ENCODE measurements around the gene CDC26.
"Not testable (repeated sequence)": the region's sequence is repeated elsewhere in the genome, so short reads cannot be mapped to it uniquely, and the experiment has no call there.

The CDC26 gene

DNA sequence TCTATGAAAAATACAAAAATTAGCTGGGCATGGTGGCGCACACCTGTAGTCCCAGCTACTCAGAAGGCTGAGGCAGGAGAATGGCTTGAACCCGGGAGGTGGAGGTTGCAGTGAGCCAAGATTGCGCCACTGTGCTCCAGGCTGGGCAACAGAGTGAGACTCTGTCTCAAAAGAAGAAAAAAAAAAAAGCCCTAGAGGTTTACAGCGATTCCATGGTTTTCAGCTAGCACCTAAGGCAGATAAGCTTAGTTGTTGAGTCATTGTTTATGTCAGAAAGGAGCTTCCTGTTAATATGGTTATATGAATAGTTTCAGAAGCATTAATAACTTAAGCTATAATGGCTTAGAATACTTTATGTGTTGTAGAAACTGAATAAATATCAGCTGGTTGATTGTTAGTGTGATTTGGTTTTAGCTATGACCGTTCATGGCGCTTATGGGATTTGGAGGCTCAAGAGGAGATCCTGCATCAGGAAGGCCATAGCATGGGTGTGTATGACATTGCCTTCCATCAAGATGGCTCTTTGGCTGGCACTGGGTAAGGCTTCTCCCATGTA is 14.8 kb upstream of the CDC26 start:
- DNase-seq = no peak

DNA sequence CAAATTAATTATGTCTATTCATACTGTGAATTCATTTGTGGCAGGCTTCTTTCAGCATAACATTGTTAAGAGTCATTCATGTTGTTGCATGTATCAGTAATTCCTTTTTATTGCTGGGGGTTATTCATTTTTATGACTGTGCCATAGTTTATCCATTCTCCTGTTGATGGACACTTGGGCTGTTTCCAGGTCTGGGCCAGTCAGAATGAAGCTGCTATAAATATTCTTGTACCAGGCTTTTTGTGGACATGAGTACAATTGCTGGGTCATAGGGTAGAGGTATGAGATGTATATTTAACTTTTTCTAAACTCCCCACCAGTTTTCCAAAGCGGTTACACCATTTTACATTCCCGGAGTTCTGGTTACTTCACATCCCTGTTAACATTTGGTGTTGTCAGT is 13.7 kb upstream of the CDC26 start:
- no peak for DNase-seq

DNA sequence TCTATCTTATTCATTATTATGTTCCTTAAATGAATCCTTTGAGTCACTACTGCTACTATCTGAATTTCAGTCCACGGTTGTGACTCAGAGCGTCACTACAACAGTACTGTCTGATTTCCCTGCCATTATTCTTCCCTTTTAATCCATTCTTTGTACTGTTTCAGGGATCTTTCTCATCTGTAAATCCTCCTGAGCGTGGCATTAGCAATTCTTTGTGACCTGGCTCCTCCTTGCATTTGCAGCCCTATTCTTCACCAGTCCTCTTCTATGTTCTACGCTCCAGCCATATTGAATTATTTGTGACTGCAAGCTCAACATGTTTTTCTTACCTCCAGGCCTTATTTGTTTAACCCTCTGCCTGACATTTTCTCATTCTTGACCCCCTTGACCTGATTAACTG is 6.0 kb upstream of the CDC26 start:
- DNase-seq = no peak

DNA sequence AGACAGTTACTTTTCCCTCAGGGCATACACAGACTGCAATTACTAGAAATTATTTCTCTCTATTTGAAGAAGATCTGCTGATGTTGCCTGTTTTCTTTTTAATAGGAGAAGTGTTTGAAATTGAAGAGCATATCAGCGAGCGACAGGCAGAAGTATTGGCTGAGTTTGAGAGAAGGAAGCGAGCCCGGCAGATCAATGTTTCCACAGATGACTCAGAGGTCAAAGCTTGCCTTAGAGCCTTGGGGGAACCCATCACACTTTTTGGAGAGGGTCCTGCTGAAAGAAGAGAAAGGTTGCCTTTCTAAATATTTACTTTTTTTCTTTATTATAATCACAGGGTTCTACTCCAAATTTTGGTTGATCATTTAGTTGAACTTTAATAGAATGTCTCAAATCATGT is 3.5 kb upstream of the CDC26 start:
- no peak for DNase-seq

DNA sequence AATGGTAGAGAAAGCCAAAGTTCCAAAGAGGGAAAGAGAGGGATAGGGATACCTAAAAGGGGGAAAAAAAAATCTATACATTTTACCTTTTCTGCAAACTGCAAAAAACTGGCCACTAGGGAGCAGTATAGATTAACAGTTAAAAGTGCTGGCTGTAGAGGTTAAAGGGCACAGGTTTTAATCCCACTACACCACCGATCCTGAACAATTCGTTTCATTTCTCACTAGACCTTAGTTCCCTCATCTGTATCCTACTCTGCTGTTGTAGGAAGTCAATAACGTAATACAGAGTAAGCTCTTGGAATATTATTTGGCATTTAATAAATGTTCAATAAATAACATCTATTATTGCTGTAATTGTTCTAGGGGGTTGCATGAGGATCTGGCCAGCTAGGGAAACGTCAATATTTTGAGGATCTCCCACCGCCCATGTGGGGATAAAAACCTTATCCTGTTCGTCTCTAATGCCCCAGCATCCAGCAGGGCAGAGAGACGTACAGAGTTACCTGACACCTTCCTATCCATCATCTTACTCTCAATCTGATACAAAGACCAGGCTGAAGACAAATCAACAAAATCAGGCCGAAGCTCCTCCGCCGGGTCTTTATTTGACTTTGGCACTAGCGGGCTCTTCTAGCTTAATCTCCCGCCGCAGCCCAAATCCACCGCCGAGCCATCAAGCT is 757 bp downstream of the CDC26 start:
- no peak for DNase-seq

DNA sequence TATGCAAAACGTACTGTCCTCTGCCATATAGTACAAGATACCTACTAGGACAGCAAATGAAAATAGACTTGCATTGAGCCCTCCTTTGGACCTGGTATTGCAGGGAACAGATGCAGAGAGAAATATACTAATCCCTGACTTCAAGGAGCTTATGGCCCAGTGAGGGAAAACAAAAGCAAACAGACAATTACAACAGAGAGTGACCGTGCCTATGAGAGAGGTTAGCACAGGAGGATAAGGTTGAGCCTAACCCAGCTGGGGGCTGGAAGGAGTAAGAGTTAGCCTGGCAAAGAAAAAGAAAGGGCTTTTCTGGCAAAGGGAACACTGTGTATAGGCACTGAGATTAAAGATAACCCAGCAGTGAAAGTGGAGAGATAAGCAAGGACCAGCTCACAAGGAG is 5.5 kb downstream of the CDC26 start:
- no peak for DNase-seq

DNA sequence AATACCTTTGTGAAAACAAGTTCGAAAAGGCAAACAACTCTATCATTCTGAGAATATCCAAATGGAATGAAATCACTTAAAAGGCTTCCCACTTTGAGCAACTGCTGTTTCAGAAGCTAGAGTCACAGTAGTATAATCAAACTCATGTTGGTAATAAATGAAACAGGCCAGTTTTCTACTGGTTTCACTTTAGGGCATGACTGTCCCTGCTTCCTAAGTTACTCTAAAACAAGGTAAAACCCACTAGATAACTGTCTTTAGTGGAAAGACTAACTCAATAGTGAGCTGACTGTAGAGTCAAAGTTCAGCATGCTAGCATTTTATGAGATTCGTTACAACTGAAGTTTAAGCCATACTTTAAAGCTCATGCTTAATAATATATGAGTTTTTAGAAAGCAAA is 6.0 kb downstream of the CDC26 start:
- no peak for DNase-seq

DNA sequence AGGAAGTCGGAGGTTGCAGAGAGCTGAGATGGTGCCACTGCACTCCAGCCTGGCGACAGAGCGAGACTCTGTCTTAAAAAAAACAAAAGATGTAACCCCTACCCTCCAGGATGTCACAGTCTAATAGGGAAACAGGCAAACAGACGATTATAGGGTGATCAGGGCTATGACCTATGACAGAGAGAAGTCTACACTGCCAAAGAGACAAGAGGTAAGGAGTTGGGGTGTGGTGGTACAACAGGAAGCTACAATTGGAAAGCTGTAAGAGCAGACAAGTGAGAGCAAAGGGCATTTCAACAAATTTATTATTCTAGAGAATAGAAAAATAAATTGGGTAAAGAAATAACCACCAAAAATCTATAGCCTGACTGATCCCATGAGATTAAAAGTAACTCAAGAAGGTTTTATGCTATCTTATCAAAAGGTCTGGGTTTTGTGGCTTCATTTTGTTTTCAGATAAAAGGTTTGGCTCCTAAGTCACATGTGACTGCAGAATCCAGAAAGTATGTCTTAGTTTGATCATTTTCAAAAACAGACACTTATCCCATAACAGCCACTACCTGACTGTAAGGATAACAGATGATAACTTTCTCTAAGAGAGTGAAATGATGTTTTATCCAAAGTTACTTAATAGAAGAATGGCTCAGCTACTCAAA is 7.3 kb downstream of the CDC26 start:
- DNase-seq = no peak

DNA sequence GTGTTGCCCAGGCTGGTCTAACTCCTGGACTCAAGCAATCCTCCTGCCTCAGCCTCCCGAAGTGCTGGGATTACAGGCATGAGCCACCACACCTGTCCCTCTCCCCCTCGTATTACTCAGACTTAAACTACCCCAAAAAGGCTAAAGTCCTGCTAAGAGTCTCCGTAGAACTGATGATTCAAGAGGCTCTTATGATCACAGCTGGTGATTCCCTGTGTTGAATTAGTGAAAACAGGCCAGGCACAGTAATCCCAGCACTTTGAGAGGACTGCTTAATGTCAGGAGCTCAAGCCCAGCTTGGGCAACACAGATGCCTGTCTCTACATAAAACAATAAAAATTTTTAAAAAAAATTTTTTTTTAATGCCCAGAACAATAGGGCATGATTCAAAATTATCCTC is 9.2 kb downstream of the CDC26 start:
- DNase-seq = no peak

DNA sequence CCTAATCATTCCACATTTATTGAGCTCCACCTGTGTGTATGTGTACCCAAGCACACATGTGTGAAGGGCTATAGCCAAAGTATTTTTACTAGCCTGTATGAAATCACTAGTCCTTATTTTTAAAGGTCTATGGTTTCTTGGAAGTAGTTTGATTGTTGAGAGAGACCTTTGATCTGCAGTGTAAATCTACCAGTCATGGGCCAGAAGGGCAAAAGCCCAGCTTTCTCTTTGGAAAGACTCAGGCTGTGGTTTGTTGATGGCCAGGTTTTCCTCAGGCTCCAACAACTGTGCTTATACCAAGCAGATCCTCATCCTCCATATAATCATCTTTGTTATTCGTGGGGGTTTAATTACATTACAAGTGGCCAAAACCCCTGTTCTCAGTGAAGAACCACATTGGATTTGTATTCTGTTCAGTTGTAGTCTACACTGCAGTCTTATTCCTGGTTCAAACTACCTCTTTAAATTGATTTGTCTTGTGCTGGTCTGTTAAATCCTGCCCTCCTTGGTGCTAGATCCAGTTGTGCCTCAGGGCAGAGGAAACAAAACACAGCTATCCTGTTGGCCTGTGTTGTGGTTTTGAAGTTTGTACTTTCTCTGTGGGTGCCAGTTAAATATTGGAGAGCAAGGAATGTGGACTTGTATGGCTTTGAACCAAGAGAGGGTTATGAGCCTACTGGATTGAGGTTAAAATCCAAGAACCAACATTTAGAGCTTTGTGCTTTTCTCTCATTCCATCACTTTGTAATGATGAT is 13.3 kb downstream of the CDC26 start:
- DNase-seq = no peak

DNA sequence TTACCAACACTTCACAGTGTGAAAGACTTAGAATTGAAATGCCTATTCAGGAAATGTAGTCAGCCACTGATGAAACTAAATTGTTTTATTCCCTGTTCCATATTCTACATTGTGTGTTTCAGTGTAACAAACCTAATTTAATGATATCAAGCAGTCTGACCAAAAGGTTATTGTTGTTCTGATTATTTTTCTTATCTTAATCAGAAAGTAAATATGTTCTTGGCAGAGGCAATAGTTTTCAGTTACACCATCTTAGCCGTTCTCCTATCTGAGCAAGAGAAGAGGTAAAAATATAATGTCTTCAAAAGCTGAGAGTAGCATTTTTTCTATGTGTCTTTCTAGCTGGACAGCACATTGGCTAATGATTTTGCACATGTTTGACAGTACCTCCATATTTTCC is 17.1 kb downstream of the CDC26 start:
- no peak for DNase-seq

DNA sequence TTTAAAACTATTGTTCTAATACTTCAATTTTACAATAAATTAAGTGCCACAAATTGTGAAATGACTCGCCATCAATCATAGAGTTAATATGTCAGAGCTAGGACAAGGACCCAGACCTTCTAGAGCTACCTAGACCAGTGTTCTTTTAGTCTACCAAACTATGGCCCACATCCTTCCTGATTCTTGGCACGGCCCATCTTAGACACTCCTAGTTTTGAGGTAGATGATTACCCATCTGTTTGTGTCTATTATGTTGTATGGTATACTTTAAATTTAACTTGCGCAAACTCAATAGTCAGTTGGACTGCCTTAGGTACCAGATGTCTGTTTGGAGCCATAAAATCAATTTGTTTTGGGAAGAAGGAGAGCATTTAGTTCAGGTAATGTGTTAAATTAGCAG is 17.5 kb downstream of the CDC26 start:
- DNase-seq = no peak

DNA sequence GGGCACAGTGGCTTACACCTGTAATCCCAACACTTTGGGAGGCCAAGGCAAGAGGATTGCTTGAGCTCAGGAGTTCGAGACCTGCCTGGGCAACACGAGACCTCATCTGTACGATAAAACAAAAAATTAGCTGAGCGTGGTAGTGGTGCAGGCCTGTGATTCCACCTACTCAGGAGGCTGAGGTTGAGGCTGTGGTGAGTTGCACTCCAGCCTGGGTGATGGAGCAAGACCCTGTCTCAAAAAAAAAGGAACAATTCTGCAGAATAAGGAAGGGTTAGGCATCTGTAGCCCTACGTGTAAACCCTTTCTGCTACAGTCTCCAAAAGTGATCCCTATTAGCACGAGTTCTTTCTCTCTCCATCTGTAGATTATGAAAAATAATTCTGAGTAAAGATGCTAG is 19.9 kb downstream of the CDC26 start:
- no peak for DNase-seq

DNA sequence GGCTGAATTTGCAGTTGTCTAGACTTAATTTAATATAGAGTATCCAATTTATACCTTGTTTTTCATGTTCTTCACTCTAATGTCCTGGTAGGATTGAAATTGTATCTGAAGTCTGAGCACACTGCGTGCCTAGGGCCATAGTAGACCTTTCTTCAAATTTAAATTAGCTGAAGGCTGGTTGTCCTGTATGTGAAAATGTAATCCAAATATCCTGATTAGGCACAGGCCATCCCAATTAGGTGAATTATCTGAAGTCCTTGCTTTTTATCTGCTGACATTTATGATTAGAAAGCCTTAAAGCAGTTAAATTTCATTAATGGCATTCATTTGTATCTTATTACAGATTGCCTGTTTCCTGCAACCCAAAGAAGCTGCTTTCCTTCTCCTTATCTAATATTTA is 20.4 kb downstream of the CDC26 start:
- DNase-seq = no peak

DNA sequence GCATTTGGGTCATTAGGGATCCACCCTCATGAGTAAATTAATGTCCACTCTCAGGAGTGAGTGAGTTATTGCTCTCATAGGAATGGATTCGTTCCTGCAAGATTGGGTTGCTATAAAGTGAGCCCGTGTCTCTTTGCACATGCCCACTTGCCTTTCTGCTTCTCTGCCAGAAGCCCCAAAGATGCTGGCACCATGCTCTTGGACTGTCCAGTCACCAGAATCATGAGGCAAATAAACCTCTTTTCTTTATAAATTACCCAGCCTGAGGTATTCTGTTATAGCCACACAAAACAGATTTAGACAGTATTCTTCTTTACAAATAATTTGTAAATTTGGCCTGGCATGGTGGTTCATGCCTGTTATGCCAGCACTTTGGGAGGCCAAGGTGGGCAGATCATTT is 24.6 kb downstream of the CDC26 start:
- no peak for DNase-seq

DNA sequence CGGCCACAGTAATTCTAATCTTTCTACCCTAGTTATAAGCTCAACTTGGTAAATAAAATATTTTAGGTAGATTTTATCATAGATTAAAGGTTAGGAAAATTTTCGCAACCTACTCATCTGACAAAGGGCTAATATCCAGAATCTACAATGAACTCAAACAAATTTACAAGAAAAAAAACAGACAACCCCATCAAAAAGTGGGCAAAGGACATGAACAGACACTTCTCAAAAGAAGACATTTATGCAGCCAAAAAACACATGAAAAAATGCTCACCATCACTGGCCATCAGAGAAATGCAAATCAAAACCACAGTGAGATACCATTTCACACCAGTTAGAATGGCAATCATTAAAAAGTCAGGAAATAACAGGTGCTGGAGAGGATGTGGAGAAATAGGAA is 25.7 kb downstream of the CDC26 start:
- not testable (repeated sequence) for DNase-seq

DNA sequence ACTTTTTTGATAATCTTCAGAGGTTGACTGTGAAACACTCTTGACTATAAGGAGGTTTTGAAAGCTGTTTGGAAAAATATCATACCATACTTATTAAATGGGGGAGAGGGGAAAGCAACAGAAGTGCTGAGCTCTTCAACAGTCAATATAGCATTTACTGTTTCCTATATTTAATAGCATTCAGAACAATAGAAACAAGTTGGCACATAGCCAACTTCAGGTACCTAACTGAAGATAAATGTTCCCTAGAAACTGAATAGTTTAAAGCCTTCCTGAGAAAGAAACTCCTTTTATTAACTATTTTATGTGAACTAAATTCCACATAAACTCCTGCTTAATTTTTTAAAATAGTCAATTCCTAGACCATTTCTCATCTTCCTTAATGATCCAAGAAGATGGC is 27.7 kb downstream of the CDC26 start:
- DNase-seq = no peak

DNA sequence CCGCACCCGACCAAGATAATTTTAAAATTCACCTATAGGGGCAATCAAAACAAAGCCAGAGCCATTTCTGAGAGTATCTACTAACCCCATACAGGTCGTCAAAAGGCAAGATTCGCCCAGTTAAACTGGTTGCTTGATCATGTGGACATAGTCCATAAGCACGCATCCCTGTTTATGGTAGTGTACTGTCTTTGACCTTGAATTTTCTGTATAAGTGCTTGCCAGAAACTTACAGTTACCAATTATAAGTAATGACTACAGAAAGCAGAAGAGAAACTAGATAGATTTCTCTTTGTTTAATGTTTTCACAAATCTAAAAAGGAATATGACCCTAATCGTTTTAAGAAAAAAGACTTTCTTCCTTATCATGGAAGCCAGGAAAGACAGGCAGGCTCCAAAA is 28.4 kb downstream of the CDC26 start:
- no peak for DNase-seq

DNA sequence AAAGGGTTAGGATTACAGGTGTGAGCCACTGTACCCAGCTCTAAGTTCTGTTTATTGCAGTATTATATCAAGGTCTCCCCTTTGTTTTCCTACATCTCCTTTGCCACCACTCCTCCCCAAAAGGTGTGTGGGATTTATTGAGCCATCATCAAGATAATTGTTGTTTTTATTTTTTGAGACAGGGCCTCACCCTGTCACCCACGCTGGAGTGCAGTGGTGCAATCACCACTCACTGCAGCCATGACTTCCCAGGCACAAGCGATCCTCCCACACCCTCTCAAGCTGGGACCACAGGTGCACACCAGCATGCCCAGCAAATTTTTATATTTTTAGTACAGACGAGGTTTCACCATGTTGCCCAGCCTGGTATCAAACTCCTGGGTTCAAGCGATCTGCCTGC is 29.5 kb downstream of the CDC26 start:
- DNase-seq = no peak

DNA sequence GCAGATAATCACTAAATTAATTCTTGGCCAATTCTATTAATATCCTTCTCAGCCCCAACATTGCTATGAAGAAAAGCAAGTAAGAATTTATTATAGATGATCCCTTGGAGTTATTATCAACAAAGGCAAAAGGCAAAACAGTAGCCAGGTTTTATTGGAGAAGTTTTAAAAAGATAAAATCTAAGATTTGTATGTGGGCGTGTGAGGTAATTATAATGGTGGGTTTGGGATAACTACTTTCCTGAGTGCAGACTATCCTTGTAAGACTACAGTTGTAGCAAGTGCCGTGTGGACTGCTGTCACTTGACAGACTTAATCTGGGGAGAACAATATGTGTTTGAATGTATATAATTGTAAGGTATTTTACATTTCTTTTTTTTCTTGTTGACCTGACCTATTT is 30.8 kb downstream of the CDC26 start:
- no peak for DNase-seq

DNA sequence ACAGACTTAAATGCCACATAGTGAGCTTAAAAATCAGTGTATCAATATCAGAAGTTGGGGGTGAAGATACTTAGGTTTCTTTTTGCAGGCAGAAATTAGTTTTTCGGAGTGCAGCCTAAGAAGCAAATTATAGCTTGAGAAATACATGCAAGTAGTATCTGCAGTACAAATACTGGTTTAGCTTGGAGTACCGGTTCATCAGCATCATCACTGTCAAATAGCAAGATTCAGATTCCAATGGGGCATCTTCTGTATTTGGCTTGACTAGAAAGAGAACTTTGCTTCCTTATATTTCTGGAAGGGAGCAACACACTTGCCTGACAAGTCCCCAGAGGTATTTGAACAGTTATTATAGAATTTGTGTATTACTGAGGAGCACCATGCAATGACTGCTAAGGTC is 34.2 kb downstream of the CDC26 start:
- DNase-seq = no peak

DNA sequence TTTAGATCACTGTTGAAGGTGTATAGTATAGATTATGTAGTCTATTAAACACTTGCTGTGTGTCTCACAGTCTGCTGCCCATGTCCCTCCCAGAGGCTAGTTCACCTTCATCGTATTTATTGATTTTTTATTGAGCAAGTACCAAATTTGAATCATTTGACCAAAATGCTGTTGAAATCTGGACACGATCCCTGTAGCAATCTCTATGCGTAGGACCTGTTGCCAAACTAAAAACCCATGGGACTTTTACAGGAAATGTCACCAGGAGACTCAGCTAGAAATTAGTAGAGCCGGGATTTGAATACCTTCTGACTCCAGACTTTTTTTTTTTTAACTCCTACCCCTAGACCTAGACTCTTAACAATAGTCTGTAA is 36.5 kb downstream of the CDC26 start:
- no peak for DNase-seq

DNA sequence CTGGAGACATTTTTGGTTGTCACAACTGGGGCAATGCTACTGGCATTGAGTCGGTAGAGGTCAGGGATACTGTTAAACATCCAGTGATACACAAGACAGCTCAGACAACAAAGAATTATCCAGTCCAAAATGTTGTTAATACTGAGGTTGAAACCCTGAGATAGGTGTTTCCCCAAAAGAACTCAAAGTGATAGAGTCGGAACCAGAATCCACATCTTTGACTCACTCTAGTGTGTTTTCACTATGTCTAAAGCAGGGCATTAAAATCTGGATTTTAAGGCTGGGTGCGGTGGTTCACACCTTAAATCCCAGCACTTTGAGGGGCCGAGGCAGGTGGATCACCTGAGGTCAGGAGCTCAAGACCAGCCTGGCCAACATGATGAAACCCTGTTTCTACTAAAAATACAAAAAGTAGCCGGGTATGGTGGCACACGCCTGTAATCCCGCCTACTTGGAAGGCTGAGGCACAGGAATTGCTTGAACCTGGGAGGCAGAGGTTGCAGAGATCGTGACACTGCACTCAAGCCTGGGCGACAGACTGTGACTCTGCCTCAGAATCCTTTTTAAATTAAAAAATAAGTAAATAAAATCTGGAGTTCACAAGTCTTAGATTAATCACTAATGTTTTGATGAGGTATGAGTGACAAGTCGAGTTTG is 37.0 kb downstream of the CDC26 start:
- no peak for DNase-seq

DNA sequence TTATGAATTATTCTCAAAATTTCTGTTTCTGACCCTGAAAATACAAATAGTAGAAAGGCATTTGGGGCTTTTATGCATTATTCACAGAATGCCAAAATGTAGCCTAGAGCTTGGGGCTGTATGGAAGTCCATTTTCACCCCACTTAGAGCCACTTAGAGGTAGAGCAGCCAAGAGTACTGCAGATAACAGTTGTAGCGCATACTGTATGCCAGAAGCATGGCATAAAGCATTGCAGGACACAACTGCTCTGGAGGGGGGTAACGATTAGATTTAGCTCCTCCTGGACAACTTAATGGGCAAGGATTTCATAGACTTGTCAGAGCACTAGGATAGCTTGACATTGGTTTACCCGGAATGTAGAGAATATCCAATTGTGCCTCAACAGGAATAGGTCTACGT is 38.3 kb downstream of the CDC26 start:
- no peak for DNase-seq
